Measurements from ENCODE around the gene TRPM4. TPM values are rescaled to one million over a fixed set of nuclear protein-coding genes. Genes with fewer than 3 reads are reported as not detected.
A peak's percentile ranks its signal among the peaks of the same experiment; 100 is the strongest.

TRPM4 gene
- total RNA-seq (10 to 100 TPM; 21.7 to 38.5 (median 33.0) TPM), polyA plus RNA-seq (100 to 1,000 TPM in 1 of 2 donors, 10 to 100 TPM in 1; 20.4 to 100 TPM)
- long read RNA-seq, donor 1, full-length matches to known transcripts, result 8 of 35 reads
- long read RNA-seq, donor 1, partial matches to known transcripts, result 20 of 35 reads
- long read RNA-seq, donor 1, other reads (novel, unspliced or antisense), result 7 of 35 reads
- long read RNA-seq, donor 2, full-length matches to known transcripts, result 13 of 61 reads
- long read RNA-seq, donor 2, partial matches to known transcripts, result 32 of 61 reads
- long read RNA-seq, donor 2, other reads (novel, unspliced or antisense), result 16 of 61 reads
- long read RNA-seq, donor 3, full-length matches to known transcripts, result 31 of 112 reads
- long read RNA-seq, donor 3, partial matches to known transcripts, result 55 of 112 reads
- long read RNA-seq, donor 3, other reads (novel, unspliced or antisense), result 26 of 112 reads

DNA sequence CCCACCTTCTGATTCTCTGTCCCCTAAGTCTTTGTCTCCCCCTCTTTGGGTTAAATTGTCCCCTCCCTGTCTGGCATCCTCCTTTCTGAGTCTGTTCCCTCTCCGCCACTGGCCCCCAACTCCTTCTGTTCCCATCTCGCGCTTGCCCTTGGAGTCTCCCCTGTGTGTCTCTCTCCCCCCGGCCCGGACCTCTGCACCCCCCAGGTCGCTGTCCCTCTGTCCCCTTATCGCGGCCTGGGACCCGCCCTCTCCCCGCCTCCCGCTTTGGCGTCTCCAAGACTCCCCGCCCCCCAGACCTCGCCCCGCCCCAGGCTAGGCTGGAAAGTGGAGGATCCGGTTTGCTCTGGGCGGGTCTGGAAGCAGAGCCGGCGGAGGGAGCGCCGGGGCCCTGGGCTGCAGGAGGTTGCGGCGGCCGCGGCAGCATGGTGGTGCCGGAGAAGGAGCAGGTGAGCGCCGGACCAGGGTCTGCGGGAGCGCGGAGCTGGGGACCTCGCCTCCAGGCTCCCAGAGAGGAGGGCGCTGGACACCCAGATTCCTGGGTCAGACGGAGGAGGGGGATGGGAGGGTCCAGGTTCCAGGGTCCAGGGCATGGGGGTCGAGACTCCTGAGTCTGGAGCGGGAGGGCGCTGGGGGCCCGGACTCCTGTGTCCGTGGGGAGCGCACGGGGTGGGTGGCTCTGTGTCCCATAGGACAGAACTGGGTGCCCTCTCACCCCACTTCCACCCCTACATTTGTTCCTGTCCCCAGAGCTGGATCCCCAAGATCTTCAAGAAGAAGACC, at the start of gene TRPM4:
TSS of gene TRPM4 (plus strand) at position 348 of the 780 bp plus-strand sequence. CDS start at position 423, 75 bp downstream.
- intact Hi-C loops (cut with DNase I), result loop anchor here in 5 of 10 donors (5.0 to 10.0 kb wide), 4 partner anchors 40 to 520 kb away; partner anchors contain the start of genes C19orf73 (in 2 of the 5), PPFIA3 (in 2 of the 5), DBP (in 1 of the 5) and GYS1 (in 1 of the 5)
- Histone ChIP-seq H3K36me3 (peaks cover 0 to 19% (median 0%) of the 10 kb centered on the region in 9 donors), H3K9me3 (no peaks in the 10 kb centered on the region), H3K4me3 (peak within 1 kb of the TSS; percentile 75 to 98 (median 92)), H3K27me3 (peaks cover 0 to 16% (median 0%) of the 10 kb centered on the region in 7 donors), H3K27ac (peak within 1 kb of the TSS; percentile 92 to 98 (median 96)), H3K4me1 (peaks cover 6 to 41% (median 24%) of the 10 kb centered on the region in 9 donors)
- WGBS, 2 donors, result 0 to 1% methylated on average over 38 to 41 of the region's 41 CpGs
- TF ChIP-seq, protein P1, sequence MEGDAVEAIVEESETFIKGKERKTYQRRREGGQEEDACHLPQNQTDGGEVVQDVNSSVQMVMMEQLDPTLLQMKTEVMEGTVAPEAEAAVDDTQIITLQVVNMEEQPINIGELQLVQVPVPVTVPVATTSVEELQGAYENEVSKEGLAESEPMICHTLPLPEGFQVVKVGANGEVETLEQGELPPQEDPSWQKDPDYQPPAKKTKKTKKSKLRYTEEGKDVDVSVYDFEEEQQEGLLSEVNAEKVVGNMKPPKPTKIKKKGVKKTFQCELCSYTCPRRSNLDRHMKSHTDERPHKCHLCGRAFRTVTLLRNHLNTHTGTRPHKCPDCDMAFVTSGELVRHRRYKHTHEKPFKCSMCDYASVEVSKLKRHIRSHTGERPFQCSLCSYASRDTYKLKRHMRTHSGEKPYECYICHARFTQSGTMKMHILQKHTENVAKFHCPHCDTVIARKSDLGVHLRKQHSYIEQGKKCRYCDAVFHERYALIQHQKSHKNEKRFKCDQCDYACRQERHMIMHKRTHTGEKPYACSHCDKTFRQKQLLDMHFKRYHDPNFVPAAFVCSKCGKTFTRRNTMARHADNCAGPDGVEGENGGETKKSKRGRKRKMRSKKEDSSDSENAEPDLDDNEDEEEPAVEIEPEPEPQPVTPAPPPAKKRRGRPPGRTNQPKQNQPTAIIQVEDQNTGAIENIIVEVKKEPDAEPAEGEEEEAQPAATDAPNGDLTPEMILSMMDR (IDR thresholded peaks at IDR 0.05), result peak in 1 of 9 donors; percentile 11
- ATAC-seq, result peak; percentile 81 to 86 (median 84)
- peak; percentile 96 to 97 for DNase-seq

DNA sequence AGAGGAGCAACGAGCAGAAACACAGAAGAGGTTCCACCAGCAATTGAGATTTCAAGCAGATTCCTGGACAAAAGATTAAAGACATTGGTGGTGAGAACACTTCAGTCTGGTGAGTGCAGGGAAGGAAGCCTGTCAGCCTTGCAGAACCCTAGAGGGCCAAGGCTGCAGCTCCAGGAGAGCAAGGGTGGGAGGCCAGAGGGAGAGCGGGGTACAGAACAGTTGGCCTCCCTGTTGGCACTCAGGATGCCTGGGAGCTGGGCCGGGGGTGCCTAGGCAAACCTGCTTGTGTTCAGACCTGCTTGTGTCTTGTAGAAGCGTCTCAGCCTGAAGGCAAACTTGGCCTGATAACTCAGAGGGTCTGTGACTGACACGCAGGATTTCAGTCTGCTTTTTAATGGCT, 48.5 kb upstream of the TRPM4 start:
- TF ChIP-seq, protein P1 (IDR thresholded peaks at IDR 0.05), result no peak
- Histone ChIP-seq H3K36me3 (peaks cover 0 to 57% (median 48%) of the 10 kb centered on the region in 9 donors), H3K4me1 (peaks cover 5 to 32% (median 18%) of the 10 kb centered on the region in 9 donors), H3K9me3 (no peaks in the 10 kb centered on the region), H3K27ac (peak overlapping the region in 1 of 10 donors; percentile 1), H3K4me3 (no peak overlapping the region), H3K27me3 (no peaks in the 10 kb centered on the region)
- ATAC-seq, result no peak
- no peak for DNase-seq
- 76 to 81% methylated on average over 5 of the region's 5 CpGs for WGBS, 2 donors
- intact Hi-C loops (cut with DNase I), result loop anchor here in 1 of 10 donors (5.0 kb wide), 1 partner anchor 38 kb away; no protein-coding TSS in a partner anchor

DNA sequence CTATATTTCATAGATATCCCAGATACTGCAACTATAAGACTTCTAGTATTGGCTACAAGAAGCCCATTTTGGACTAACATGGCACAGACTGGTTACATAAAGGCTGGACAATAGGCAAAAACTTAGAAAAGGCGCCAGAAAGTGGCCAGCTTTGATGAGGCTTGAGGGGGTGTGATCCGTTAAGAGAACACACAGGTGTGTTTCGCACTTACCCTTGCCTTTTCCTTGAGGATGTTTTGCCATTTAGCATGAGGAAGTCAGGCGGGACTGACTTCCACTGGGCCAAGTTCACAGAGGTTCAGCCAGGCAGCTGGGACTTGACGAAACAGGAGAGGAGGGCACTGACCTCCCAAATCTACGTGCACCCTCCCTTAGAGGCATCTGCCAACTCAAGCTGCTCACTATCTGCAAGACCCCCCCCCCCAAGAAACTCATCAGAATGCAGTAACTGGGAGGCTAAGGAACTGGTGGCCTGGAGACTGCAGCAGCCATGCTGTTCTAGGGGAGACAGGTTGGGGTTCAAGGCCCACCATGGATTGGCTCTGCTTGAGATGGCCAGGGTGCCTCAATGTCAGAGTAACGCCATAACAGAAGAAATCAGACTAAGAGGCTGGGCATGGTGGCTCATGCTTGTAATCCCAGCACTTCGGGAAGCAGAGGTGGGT, 47.9 kb upstream of the TRPM4 start:
- H3K27me3 ChIP-seq, result no peaks in the 10 kb centered on the region
- no peaks in the 10 kb centered on the region for H3K9me3 ChIP-seq
- DNase-seq (no peak), ATAC-seq (no peak)
- TF ChIP-seq, protein P1 (IDR thresholded peaks at IDR 0.05), result no peak
- H3K36me3 ChIP-seq, result peaks cover 0 to 51% (median 42%) of the 10 kb centered on the region in 9 donors
- H3K4me1 ChIP-seq, result peaks cover 5 to 36% (median 20%) of the 10 kb centered on the region in 9 donors
- H3K4me3 ChIP-seq, result no peak overlapping the region
- 76 to 81% methylated on average over 8 of the region's 8 CpGs for WGBS, 2 donors
- peak overlapping the region in 2 of 10 donors; percentile 12 to 43 for H3K27ac ChIP-seq
- intact Hi-C loops (cut with DNase I), result loop anchor here in 3 of 10 donors (5.0 kb wide), 1 partner anchor 38 kb away; no protein-coding TSS in a partner anchor
